ENCODE data around the gene RFTN1. TPM values are rescaled to one million over a fixed set of nuclear protein-coding genes. Genes with fewer than 3 reads are reported as not detected.

The RFTN1 gene
- total and polyA plus RNA-seq, 2 of the 8 experiments (the other 6 are each of a cell fraction or from before 2014, with no cell fraction given): 4.6 to 6.7 TPM

GRCh38 chr3:16354291-16354690 is 159.2 kb downstream of the RFTN1 start:
- Histone ChIP-seq H4K5ac (ENCODE audit: insufficient read length, low read depth, low read length) (no peak overlapping the region), H2BK120ac (replicated peaks; ENCODE audit: low read depth, low read length) (no peak overlapping the region), H4K8ac (ENCODE audit: extremely low read depth, insufficient read depth, low read length) (no peak overlapping the region), H3K23ac (ENCODE audit: insufficient read length) (no peak overlapping the region), H3K4ac (replicated peaks; ENCODE audit: insufficient read length, low read depth, low read length) (no peak overlapping the region), H3K27ac (ENCODE audit: low read depth, low read length) (no peak overlapping the region), H2BK20ac (ENCODE audit: low read length) (no peak overlapping the region), H3K18ac (ENCODE audit: extremely low read depth, low read length) (no peak overlapping the region), H2BK15ac (ENCODE audit: low read length) (no peak overlapping the region), H4K20me1 (replicated peaks in 1 of 2; ENCODE audit: control insufficient read depth in 1 of 2, insufficient read depth in 2 of 2, low read length in 2 of 2) (no peaks in the 10 kb centered on the region), H3K27me3 (replicated peaks in 1 of 4; ENCODE audit: control insufficient read depth in 3 of 4, extremely low read depth in 1 of 4, insufficient read depth in 3 of 4, low read length in 3 of 4) (no peaks in the 10 kb centered on the region), H3K23me2 (ENCODE audit: low read depth, low read length) (no peaks in the 10 kb centered on the region; the same call in 1 of the 2 replicates), H3K14ac (ENCODE audit: insufficient read length) (no peak overlapping the region), H4K91ac (replicated peaks; ENCODE audit: insufficient read length, low read length) (no peak overlapping the region), H3K36me3 (ENCODE audit: control insufficient read depth in 2 of 4, insufficient read depth in 4 of 4, low read length in 3 of 4) (peaks cover 0 to 1% (median 0%) of the 10 kb centered on the region in 4 experiments; a peak in 1 of 8 replicates), H3K4me3 (ENCODE audit: extremely low read depth in 1 of 4, insufficient read depth in 2 of 4, low read depth in 3 of 4, low read length in 4 of 4) (no peak overlapping the region), H2BK12ac (ENCODE audit: low read depth, low read length) (no peak overlapping the region), H3K56ac (replicated peaks; ENCODE audit: insufficient read length, low read depth, low read length) (no peak overlapping the region), H3K9me3 (ENCODE audit: insufficient read depth in 2 of 2, low read depth in 1 of 2, low read length in 1 of 2) (no peaks in the 10 kb centered on the region), H2BK5ac (ENCODE audit: low read depth, low read length) (no peak overlapping the region), H3K79me1 (ENCODE audit: low read depth, low read length) (no peaks in the 10 kb centered on the region), H2AFZ (ENCODE audit: low read length) (no peak overlapping the region), H3K9ac (replicated peaks in 1 of 4; ENCODE audit: extremely low read depth in 1 of 4, low read depth in 3 of 4, low read length in 3 of 4) (no peak overlapping the region), H3K79me2 (ENCODE audit: control insufficient read depth in 1 of 2, insufficient read depth in 2 of 2, low read length in 2 of 2) (no peaks in the 10 kb centered on the region), H2AK5ac (ENCODE audit: low read depth, low read length) (no peak overlapping the region), H3K4me2 (ENCODE audit: insufficient read depth in 1 of 2, low read depth in 2 of 2, low read length in 2 of 2) (no peak overlapping the region), H3K4me1 (replicated peaks in 1 of 4; ENCODE audit: control insufficient read depth in 3 of 4, insufficient read depth in 4 of 4, low read length in 3 of 4) (peaks cover 0 to 10% (median 3%) of the 10 kb centered on the region in 4 experiments; a peak in 5 of 7 replicates)
- DNase-seq (ENCODE audit: low read depth in 1 of 2, low spot score in 2 of 2) (no peak), FAIRE-seq (no peak)
- POLR2A ChIA-PET (ENCODE audit: partially characterized antibody): no interaction called here
- 93% methylated on average over 3 of the region's 3 CpGs; no CpG with 5 or more reads in 1 of the 2 experiments for WGBS, 2 experiments (ENCODE audit: extremely low coverage in 1 of 2, insufficient coverage in 1 of 2, insufficient read length in 1 of 2, insufficient replicate concordance in 2 of 2, low coverage in 1 of 2, low lambda C conversion rate in 2 of 2, missing lambda C conversion rate in 1 of 2)
- CTCF ChIA-PET (ENCODE audit: partially characterized antibody): interaction anchor here (1.2 kb wide), 3 partner anchors 8 to 163 kb away, joined by 3 read pairs; no protein-coding TSS in a partner anchor
- TF ChIP-seq TAF1 (IDR thresholded peaks at IDR 0.05; ENCODE audit: low read depth, low read length): no peak
- TF ChIP-seq SP2 (IDR thresholded peaks at IDR 0.05; ENCODE audit: low read length): no peak
- no peak for TF ChIP-seq FOSL1 (IDR thresholded peaks at IDR 0.05; ENCODE audit: insufficient read depth, low read depth, low read length)
- no peak for TF ChIP-seq RFX5 (IDR thresholded peaks at IDR 0.05; ENCODE audit: borderline replicate concordance, low read depth, low read length)
- TF ChIP-seq CHD2 (IDR thresholded peaks at IDR 0.05; ENCODE audit: low read length): no peak
- TF ChIP-seq POU5F1 (IDR thresholded peaks at IDR 0.05; ENCODE audit: low read depth, low read length): no peak
- no peak for TF ChIP-seq RNF2 (IDR thresholded peaks at IDR 0.05; ENCODE audit: borderline replicate concordance, low read depth, low read length, missing control alignments, poor library complexity, severe bottlenecking)
- TF ChIP-seq POLR2AphosphoS5 (IDR thresholded peaks at IDR 0.05; ENCODE audit: low read depth, low read length): no peak
- no peak for TF ChIP-seq BCL11A (IDR thresholded peaks at IDR 0.05; ENCODE audit: low read depth in 2 of 2, low read length in 2 of 2)
- no peak for TF ChIP-seq SAP30 (IDR thresholded peaks at IDR 0.05; ENCODE audit: insufficient read depth, insufficient replicate concordance, low read length)
- TF ChIP-seq SP4 (IDR thresholded peaks at IDR 0.05; ENCODE audit: low read length): no peak
- no peak for TF ChIP-seq TAF7 (optimal IDR thresholded peaks at IDR 0.05; ENCODE audit: borderline replicate concordance, low read depth, low read length)
- TF ChIP-seq GABPA (IDR thresholded peaks at IDR 0.05; ENCODE audit: borderline replicate concordance, insufficient read depth, low read length): no peak
- TF ChIP-seq SRF (IDR thresholded peaks at IDR 0.05; ENCODE audit: low read depth, low read length): no peak

Measured in H1 (cell line).